ENCODE results near the gene SULT4A1.

Gene SULT4A1

DNA sequence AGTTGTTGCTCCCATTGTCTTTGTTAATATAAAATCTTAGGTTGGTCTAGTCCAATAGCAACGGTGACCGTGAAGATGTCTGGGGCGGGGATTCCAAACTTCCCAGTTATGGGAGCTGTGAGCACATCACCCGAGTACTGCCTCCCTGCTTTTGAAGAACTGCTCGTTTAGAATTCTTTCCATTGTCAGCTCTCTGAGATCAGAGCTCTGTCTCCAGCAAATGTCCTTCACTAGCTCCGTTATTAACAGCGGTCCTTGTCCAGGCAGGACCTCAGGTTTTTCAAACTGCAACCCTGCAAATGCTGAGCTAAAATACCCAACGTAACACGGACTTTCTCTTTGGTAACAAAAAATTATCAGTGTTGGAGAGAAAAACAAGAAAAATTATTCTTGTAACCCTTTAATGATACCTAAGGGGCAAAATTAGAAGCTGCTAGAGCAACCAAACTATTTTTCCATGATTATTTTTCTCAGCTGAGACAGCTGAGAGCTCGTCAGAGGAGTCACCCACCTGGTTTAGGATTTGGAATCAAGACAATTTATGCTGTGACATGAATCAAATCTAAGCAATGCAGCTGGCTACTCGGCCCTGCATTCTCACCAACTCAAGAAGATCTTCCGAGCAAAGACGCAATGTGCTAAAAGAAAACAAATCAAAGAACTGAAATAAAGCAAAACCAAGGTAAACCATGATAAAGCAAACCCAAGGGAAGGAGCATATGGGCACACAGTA lies 35.1 kb downstream of the SULT4A1 start:
- DNase-seq, result no peak

GRCh38 chr22:43826142-43827002 lies 35.9 kb downstream of the SULT4A1 start:
- DNase-seq, result no peak

DNA sequence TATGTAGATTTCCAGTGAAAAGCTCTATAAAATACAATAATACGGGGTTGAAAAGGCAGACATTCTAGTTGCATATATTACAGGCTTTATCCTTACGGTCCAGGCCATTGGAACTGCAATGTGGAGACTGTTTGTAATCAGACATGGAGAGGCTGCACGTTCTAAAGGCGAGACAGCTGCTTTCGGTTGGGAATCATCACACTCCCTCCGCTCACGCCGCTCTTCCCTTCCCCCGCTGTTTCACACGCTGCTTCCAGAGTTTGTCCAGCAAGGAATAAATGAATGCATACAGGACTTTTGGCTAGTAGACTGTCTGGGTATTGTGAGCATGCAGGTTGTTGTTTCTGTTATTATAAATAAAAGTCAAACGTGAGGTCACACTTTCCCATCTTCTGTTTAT lies 36.7 kb downstream of the SULT4A1 start:
- no peak for DNase-seq

GRCh38 chr22:43824724-43825420 lies 37.4 kb downstream of the SULT4A1 start:
- no peak for DNase-seq

- DNase-seq, result no peak
Observed at GRCh38 chr22:43823911-43824665, 38.2 kb downstream of the SULT4A1 start.

DNA sequence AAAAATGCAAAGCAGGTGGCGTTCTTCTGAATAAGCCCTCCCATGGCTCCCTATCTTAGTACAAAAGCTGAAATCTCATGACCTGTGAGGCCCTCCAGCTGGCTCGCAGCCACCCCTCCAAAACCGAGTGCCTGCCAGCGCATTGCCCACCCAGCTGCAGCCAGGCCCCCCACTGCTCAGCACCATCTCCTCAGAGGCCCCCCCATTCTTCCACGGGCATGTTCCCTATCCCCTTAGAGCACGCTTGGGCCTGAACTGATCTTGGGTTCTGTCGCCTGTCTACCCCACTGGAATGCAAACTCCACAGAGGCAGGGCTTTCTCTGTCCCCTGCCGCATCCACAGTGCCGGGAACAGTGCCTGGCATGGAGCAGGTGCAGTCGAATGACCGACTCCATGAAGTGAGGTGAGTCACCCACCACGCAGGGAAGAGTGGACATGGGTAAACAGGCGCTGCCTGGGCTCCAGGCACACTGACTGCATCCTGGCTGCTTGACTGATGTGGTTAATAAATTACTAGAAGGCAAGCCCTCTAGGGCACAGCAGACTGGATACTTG lies 38.9 kb downstream of the SULT4A1 start:
- no peak for DNase-seq

DNA sequence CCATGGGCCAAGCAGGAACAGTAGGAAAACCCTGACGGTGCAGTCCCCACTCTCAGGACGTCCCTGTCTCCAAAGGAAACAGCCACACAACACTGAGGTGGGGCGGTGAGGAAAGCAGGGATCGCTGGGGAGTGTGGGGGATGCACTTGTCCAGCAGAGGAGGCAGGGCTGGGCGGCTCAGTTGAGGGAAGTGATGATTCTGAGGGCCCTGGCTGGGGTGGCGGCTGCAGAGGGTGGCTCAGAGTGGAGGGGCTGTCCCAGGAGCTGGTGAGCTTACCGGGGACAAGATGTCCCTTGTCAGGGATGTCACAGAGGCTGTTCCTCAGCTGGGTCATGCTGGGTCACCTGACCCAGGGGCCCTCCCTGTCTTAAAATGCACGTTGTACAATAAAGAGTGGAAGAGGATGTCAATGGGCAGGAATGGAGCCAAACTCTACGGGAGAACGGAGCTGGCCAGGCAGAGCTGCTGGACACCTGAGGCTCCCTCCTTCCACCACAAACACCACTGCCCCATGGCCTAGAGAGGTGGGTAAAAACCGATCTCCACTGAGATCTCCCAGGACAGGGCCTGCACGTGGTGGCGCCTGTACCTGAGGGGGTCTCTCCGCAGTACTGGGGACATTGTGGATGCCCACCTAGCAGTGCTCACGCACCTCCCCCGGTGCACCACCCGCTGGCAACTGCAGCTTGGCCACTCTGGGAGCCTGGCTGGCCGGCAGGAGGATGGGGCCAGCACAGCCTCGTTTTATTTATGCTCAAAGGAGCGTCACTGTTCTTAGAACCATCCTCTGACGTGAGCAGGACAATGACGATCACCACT lies 40.5 kb downstream of the SULT4A1 start:
- DNase-seq, result no peak

- DNase-seq, result no peak
Observed at GRCh38 chr22:43820651-43821305, 41.5 kb downstream of the SULT4A1 start.

GRCh38 chr22:43819931-43820640 lies 42.2 kb downstream of the SULT4A1 start:
- no peak for DNase-seq

DNA sequence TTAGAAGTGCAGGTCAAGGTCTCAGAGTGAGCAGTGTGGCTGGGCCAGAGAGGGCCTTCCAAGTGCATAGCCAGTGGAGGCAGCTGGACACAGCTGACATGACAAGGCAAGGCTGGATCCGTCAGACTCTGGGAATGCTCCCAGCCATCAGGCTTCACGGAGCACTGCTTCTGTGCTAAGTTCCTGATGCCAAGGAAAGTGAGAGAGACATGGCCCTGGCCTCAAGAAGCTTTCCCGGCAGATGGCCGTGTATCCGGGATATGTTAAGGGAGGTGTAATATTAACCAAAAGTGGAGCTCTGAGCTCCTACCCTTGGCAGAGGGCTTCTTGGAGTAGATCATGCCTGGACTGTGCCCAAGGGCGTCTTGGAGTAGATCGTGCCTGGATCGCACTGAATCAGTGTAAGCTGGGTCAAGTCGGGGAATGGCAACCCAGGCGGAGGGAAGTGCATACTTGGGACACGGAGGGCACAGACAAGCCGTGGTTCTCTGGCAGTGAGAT lies 42.8 kb downstream of the SULT4A1 start:
- no peak for DNase-seq

- no peak for DNase-seq
Observed at GRCh38 chr22:43818981-43819380, 43.3 kb downstream of the SULT4A1 start.

DNA sequence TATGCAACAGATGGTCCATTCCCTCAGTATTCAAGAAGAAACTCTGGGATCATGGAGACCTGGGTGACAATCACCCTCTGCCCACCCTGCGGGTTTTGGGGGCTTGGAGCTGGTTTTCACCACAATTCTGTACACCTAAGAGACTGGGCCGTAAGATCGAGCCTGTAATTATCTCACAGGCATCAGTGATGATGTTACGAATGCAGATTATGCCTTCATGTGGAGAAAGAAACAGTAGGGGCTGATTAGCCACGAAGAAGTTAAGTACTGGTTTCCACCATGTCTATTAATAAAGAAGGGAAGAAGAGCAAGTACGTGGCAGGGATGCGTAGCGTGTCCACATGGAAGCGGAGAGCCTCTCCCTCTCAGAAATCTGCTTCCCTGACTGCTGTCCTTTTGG lies 44.9 kb downstream of the SULT4A1 start:
- DNase-seq, result no peak

DNA sequence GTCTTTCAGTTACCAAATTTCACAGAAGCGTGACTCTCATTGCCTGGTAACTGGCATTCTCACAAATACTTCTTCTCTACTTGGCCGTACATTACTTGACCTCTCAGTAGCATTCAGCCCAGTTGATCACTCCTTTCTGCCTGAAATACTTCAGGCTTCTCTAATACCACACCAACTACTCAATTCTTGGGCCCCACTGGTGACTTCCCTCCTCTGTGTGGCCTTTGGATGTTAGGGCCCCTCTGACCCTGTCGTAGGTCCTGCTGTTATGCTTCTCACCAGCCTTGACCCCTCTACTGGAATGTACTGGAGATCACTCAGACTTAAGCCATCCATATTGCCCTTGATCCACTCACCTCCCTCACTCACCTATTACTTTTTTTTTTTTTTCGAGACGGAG lies 48.0 kb downstream of the SULT4A1 start:
- no peak for DNase-seq

DNA sequence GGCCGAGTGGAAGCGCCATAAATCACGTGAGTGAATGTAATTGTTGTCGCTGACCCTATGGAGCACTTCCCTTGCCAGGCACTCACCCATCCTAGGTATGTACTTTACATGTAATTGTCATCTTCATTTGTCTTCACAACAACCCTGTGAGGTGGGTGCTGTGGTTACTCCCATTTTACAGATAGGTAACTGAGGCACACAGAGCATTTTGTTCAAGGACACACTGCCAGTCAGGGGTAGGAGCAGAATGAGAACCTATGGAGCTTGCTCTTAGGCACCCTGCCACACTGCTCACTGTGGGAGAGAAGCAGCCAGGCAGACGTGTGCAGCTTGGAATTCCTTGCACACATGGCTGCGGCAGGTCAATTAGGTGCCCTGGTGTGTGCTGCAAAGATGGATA lies 49.4 kb downstream of the SULT4A1 start:
- no peak for DNase-seq

- DNase-seq, result peak; percentile 74 to 82 (median 80)
Observed at GRCh38 chr22:43812149-43812842, 50.0 kb downstream of the SULT4A1 start, which contains the start of gene EFCAB6. EFCAB6 (minus strand) TSS chr22:43812305; CDS start chr22:43782318, 29,987 bp downstream.

DNA sequence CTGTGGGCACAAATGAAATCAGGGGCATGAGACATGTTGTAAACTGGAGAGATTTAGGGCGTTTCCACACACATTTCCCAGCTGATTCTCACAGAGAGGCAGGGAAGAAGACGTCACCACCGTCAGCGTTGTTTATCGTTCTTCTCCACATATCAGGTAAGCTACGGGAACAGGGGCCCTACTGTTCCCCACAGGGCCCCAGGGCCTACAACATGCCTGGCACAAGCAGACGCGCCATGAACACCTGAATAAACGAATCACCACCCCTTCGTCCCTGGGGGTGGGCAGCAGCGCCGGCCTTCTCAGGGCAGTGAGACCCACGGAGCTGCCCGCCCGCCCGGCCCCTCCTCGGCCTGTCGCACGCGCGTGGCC lies 50.5 kb downstream of the SULT4A1 start:
- no peak for DNase-seq

- DNase-seq, result no peak
Observed at GRCh38 chr22:43802897-43803495, 59.3 kb downstream of the SULT4A1 start.

- no peak for DNase-seq
Observed at GRCh38 chr22:43800970-43801369, 61.3 kb downstream of the SULT4A1 start.

GRCh38 chr22:43798492-43798891 lies 63.8 kb downstream of the SULT4A1 start:
- no peak for DNase-seq
